K562 treated with DMSO at 1 percent for 48 hours (cell line): ENCODE results near the gene CCDC32. TPM values are rescaled to one million over a fixed set of nuclear protein-coding genes. Genes with fewer than 3 reads are reported as not detected.

Experiments
- total RNA-seq: library from RNA; unstranded; fragments of 300-600 nt; gene quantifications from 2 replicates; pipeline ENCODE4 v1.2.3, GENCODE V29; 2022; ENCODE audit warnings: low replicate concordance; ENCODE audit errors: extremely low read depth

Gene CCDC32
- total RNA-seq, result not detected in 2 replicates

GRCh38 chr15:40564591-40565332 lies at the start of gene CCDC32:
Gene CCDC32 (minus strand): TSS chr15:40565042. CDS start chr15:40563015, 2,027 bp downstream.

DNA sequence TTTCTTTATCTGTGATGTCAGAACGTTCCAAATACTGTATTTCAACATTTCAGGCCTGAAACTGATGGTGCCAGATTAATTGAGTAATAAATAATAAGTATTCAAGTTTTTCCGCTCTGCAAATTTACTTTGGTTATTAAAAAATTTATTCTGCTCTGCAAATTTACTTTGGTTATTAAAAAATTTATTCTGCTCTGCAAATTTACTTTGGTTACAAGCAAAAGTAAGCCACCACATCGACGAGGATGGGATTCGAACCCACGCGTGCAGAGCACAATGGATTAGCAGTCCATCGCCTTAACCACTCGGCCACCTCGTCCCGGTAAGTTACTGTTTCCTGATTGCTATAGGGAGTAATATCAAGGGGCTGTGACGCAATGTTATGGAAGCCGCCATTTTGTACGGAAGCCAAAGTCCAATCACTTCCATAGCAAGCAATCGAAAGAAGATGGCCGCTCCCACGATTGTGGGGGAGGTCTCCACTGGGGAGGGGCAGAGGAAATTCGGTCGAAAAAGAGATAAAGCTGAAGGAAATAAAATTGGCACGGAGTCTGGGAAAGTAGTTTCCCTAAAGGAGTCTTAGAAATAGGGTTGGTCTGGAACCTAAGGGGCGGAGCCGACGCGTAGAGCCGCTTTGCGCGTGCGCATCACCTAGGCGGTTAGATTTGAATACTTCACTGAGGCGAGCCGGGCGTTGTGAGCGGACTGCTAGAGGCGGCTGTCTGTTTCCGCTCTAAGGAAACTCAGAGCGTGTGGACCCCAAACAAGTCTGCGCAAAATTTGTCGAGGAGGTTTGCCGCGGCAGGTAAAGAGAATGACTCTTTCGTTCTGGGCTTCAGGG lies 29.0 kb upstream of the CCDC32 start, which contains the start of gene KNL1:
Gene KNL1 (plus strand): TSS at position 662 of the 841 bp plus-strand sequence. CDS start 8,683 bp downstream, outside the sequence.

GRCh38 chr15:40569129-40569953 lies 4.5 kb upstream of the CCDC32 start, which contains the start of gene RPUSD2:
Gene RPUSD2 (plus strand): TSS chr15:40569299. CDS start chr15:40569338, 39 bp downstream.

Other genes with a start within 250 kb of the CCDC32 start
- not detected in 2 replicates for gene INAFM2, start 241.3 kb downstream of the CCDC32 start, total RNA-seq
- not detected in 2 replicates for gene CCDC9B, start 224.1 kb downstream of the CCDC32 start, total RNA-seq
- not detected in 2 replicates for gene PHGR1, start 214.0 kb downstream of the CCDC32 start, total RNA-seq
- gene DISP2, start 206.8 kb downstream of the CCDC32 start, total RNA-seq, result not detected in 2 replicates
- gene KNSTRN, start 182.3 kb downstream of the CCDC32 start, total RNA-seq, result not detected in 2 replicates
- gene IVD, start 159.2 kb downstream of the CCDC32 start, total RNA-seq, result not detected in 2 replicates
- not detected in 2 replicates for gene BAHD1, start 124.1 kb downstream of the CCDC32 start, total RNA-seq
- not detected in 2 replicates for gene CHST14, start 94.1 kb downstream of the CCDC32 start, total RNA-seq
- gene RPUSD2, start 4.3 kb upstream of the CCDC32 start, total RNA-seq, result not detected in 2 replicates
- not detected in 2 replicates for gene KNL1, start 29.2 kb upstream of the CCDC32 start, total RNA-seq
- gene RAD51, start 130.1 kb upstream of the CCDC32 start, total RNA-seq, result not detected in 2 replicates
- gene RMDN3, start 190.2 kb upstream of the CCDC32 start, total RNA-seq, result not detected in 2 replicates
- not detected in 2 replicates for gene GCHFR, start 199.0 kb upstream of the CCDC32 start, total RNA-seq
- gene C15orf62, start 204.9 kb upstream of the CCDC32 start, total RNA-seq, result not detected in 2 replicates
- gene ZFYVE19, start 242.0 kb upstream of the CCDC32 start, total RNA-seq, result not detected in 2 replicates
- not detected in 2 replicates for gene DNAJC17, start 242.4 kb upstream of the CCDC32 start, total RNA-seq